ENCODE results near the gene RGS5. TPM values are rescaled to one million over a fixed set of nuclear protein-coding genes. Genes with fewer than 3 reads are reported as not detected.

The RGS5 gene
- total and polyA plus RNA-seq, 4 donors: 4.6 to 12.7 (median 7.4) TPM

DNA sequence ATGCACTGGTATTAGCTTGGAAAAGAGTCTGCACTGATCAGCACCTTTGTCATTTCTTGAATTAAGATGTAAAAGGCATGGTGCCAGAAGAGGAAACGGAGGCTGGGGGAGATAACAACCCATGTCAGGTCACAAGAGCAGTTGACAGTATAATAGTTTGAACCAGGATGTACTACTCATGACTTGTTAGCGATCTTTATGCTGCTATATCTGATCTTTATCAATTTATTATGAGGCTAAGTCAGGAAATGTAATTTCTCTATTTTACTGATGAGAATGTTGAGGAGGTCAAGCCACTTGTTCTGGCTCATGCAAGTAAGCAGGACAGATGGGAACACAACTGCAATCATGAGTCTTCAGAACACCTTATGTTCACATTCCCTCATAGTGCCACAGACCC is 41.4 kb downstream of the RGS5 start:
- Histone ChIP-seq H3K27ac (ENCODE audit: low read depth in 1 of 2, low read length in 2 of 2) (no peak overlapping the region), H3K4me3 (ENCODE audit: low read depth in 1 of 3, low read length in 3 of 3) (no peak overlapping the region), H3K4me1 (ENCODE audit: control insufficient read depth in 4 of 4, insufficient read depth in 4 of 4, low read length in 3 of 4) (no peaks in the 10 kb centered on the region), H3K27me3 (ENCODE audit: control insufficient read depth in 4 of 4, insufficient read depth in 4 of 4, low read length in 3 of 4) (no peaks in the 10 kb centered on the region), H3K36me3 (ENCODE audit: control insufficient read depth in 4 of 4, insufficient read depth in 3 of 4, low read depth in 1 of 4, low read length in 3 of 4) (no peaks in the 10 kb centered on the region), H3K9me3 (ENCODE audit: control insufficient read depth in 4 of 4, low read length in 3 of 4) (no peaks in the 10 kb centered on the region), H3K9ac (ENCODE audit: low read depth in 1 of 2, low read length in 2 of 2) (no peak overlapping the region)
- WGBS: 78% methylated on average over 2 of the region's 2 CpGs
- no peak for DNase-seq (ENCODE audit: low spot score)
- TF ChIP-seq TAF1 (conservative IDR thresholded peaks at IDR 0.05): no peak
- TF ChIP-seq, protein P1, sequence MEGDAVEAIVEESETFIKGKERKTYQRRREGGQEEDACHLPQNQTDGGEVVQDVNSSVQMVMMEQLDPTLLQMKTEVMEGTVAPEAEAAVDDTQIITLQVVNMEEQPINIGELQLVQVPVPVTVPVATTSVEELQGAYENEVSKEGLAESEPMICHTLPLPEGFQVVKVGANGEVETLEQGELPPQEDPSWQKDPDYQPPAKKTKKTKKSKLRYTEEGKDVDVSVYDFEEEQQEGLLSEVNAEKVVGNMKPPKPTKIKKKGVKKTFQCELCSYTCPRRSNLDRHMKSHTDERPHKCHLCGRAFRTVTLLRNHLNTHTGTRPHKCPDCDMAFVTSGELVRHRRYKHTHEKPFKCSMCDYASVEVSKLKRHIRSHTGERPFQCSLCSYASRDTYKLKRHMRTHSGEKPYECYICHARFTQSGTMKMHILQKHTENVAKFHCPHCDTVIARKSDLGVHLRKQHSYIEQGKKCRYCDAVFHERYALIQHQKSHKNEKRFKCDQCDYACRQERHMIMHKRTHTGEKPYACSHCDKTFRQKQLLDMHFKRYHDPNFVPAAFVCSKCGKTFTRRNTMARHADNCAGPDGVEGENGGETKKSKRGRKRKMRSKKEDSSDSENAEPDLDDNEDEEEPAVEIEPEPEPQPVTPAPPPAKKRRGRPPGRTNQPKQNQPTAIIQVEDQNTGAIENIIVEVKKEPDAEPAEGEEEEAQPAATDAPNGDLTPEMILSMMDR (IDR thresholded peaks at IDR 0.05; ENCODE audit: low read depth, low read length, missing input control): no peak
- TF ChIP-seq ATF3 (IDR thresholded peaks at IDR 0.05): no peak
- no peak for TF ChIP-seq ZBTB33 (IDR thresholded peaks at IDR 0.05)
- TF ChIP-seq JUND (IDR thresholded peaks at IDR 0.05): no peak
- no peak for TF ChIP-seq FOXA2 (IDR thresholded peaks at IDR 0.05)
- TF ChIP-seq MAX (IDR thresholded peaks at IDR 0.05): no peak

- no peak overlapping the region for H3K27ac ChIP-seq (ENCODE audit: low read depth in 1 of 2, low read length in 2 of 2)
- no peaks in the 10 kb centered on the region for H3K27me3 ChIP-seq (ENCODE audit: control insufficient read depth in 4 of 4, insufficient read depth in 4 of 4, low read length in 3 of 4)
- TF ChIP-seq NR2F2 (IDR thresholded peaks at IDR 0.05): no peak
- TF ChIP-seq HNF4G (IDR thresholded peaks at IDR 0.05): no peak
- no peak for TF ChIP-seq FOXA2 (IDR thresholded peaks at IDR 0.05)
- TF ChIP-seq FOXA1 (IDR thresholded peaks at IDR 0.05): no peak
- no peak for TF ChIP-seq RXRA (IDR thresholded peaks at IDR 0.05)
- TF ChIP-seq SP1 (IDR thresholded peaks at IDR 0.05): no peak
- TF ChIP-seq YY1 (IDR thresholded peaks at IDR 0.05): no peak
- TF ChIP-seq ATF3 (IDR thresholded peaks at IDR 0.05): no peak
- TF ChIP-seq RAD21 (IDR thresholded peaks at IDR 0.05): no peak
- TF ChIP-seq ZBTB33 (IDR thresholded peaks at IDR 0.05): no peak
- TF ChIP-seq JUND (IDR thresholded peaks at IDR 0.05): no peak
- WGBS: 86% methylated on average over 5 of the region's 5 CpGs
- no peak for DNase-seq (ENCODE audit: low spot score)
- H3K9ac ChIP-seq (ENCODE audit: low read depth in 1 of 2, low read length in 2 of 2): no peak overlapping the region
- no peak overlapping the region for H3K4me3 ChIP-seq (ENCODE audit: low read depth in 1 of 3, low read length in 3 of 3)
- no peaks in the 10 kb centered on the region for H3K4me1 ChIP-seq (ENCODE audit: control insufficient read depth in 4 of 4, insufficient read depth in 4 of 4, low read length in 3 of 4)
- H3K9me3 ChIP-seq (ENCODE audit: control insufficient read depth in 4 of 4, low read length in 3 of 4): no peaks in the 10 kb centered on the region
- H3K36me3 ChIP-seq (ENCODE audit: control insufficient read depth in 4 of 4, insufficient read depth in 3 of 4, low read depth in 1 of 4, low read length in 3 of 4): no peaks in the 10 kb centered on the region
These were observed 47.1 kb downstream of the RGS5 start for GRCh38 chr1:163155606-163156005.

Measured in liver (tissue), 9 donors.